Heart right ventricle (tissue), 16 donors: Measurements from ENCODE around the gene UROS. TPM values are rescaled to one million over a fixed set of nuclear protein-coding genes. Genes with fewer than 3 reads are reported as not detected.

Experiments used
- ATAC-seq, 8 donors: fragments of 200-7000 bp; cut with Tn5 transposase; one replicate each; pipeline ENCODE4 v1.9.1; 2020; ENCODE audit warnings: mild to moderate bottlenecking in 8 of 8, moderate library complexity in 8 of 8, moderate number of reproducible peaks in 1 of 8
- DNase-seq, 2 donors: peaks; one replicate each; pipeline ENCODE4 v3.0.0-alpha.2; 2020
- H3K27ac ChIP-seq, 10 donors: fragments of 200-600 bp; sonication (generic) in 2 of 10; one replicate each; pipeline versions ENCODE4 v1.5.0 to v1.8.0; 2020 to 2022; ENCODE audit warnings: mild to moderate bottlenecking in 3 of 10
- H3K27me3 ChIP-seq, 7 donors: fragments of 200-600 bp; one replicate each; pipeline ENCODE4 v1.8.0; 2021 to 2022; ENCODE audit warnings: mild to moderate bottlenecking in 2 of 7
- H3K36me3 ChIP-seq, 9 donors: fragments of 200-600 bp; sonication (generic) in 1 of 9; one replicate each; pipeline versions ENCODE4 v1.5.0 to v1.8.0; 2020 to 2022; ENCODE audit warnings: mild to moderate bottlenecking in 2 of 9
- H3K4me1 ChIP-seq, 9 donors: fragments of 200-600 bp; sonication (generic) in 1 of 9; one replicate each; pipeline versions ENCODE4 v1.5.0 to v1.8.0; 2020 to 2022; ENCODE audit warnings: mild to moderate bottlenecking in 4 of 9
- H3K4me3 ChIP-seq, 10 donors: fragments of 200-600 bp; sonication (generic) in 2 of 10; one replicate each; pipeline versions ENCODE4 v1.5.0 to v1.8.0; 2020 to 2022; ENCODE audit warnings: mild to moderate bottlenecking in 7 of 10, moderate library complexity in 2 of 10
- H3K9me3 ChIP-seq, 11 donors: fragments of 200-600 bp in 10 of 11; sonication (generic) in 2 of 11; one replicate each; pipeline versions ENCODE4 v1.5.0 to v1.8.0; 2013 to 2022; ENCODE audit warnings: mild to moderate bottlenecking in 2 of 11, control low read depth in 1 of 11, moderate library complexity in 1 of 11
- CTCF ChIP-seq, 9 donors: fragments of 200-600 bp; sonication (generic) in 2 of 9; IDR thresholded peaks; one replicate each; pipeline versions ENCODE4 v1.5.0 to v1.8.0; 2021 to 2022; ENCODE audit warnings: antibody characterized with exemption in 9 of 9, mild to moderate bottlenecking in 5 of 9, moderate library complexity in 1 of 9
- WGBS, 2 donors: extraction: QIAGEN DNeasy Blood & Tissue Kit; methylation state at CpG; one replicate each; pipeline ENCODE4 v1.1.7; 2013; ENCODE audit warnings: inconsistent platforms in 1 of 2; 5-methylcytosine and 5-hydroxymethylcytosine counted together
- intact Hi-C, 10 donors: fragments of 100-400 bp; cut with DNase I; formaldehyde crosslinking; loops; one replicate each; pipeline versions ENCODE4 v1.11.1 to v1.14.2; 2022
- polyA plus RNA-seq, 2 donors: library from polyadenylated mRNA; stranded (reverse); fragments of 200-250 nt; gene quantifications; one replicate each; pipeline ENCODE4 v1.2.3, GENCODE V29; 2013
- total RNA-seq, 10 donors: library from RNA; stranded (reverse); fragmentation: NEBNext Ultra II Directional in 3 of 10; extraction: Animal tissue kit (Norgen Biotek cat#: 25700) in 3 of 10; gene quantifications; one replicate each; pipeline versions ENCODE4 v1.2.1 to v1.2.4, GENCODE V29; 2021 to 2023
- donor health status: Arrhythmogenic right ventricular cardiomyopathy.
- donor health status: ischemic (EF 13 %, LVEDD 7.1; RV severe dilation, severe dysfunction).
- donor health status: healthy with polysubstance abuse.
- donor health status: DM: no; HTN: yes; CAD: no.
- donor health status: DM: no; HTN: no; CAD: no.
- donor health status: ischemic (EF 25% LVEDD 6.9; RV normal size, moderate dysfunction).
- donor health status: ischemic (EF 25% LVEDD 5.7; RV mildly dilated, moderate dysfunction).
- donor health status: healthy.
- donor health status: DM: yes; HTN: yes; CAD: no.
- donor health status: Ischemic cardiomyopathy.
- donor health status: ischemic (EF 35%, LVEDD 5.7; RV mildly dilated, moderate dysfunction).
- donor health status: nonischemic (EF 11% LVEDD 7.7; RV severe dilation, severe dysfunction).
- donor health status: DM: yes; HTN: yes; CAD: no.
- donor health status: PGD.
- donor health status: ischemic (EF 29% LVEDD 5.4; RV normal size, mild dysfunction).
- donor health status: nonischemic (EF 23%, LVEDD 6.1; RV moderate dilation, normal function).

The UROS gene
- total and polyA plus RNA-seq, 12 donors, result 42.5 to 84.3 (median 70.8) TPM

- intact Hi-C loops, result loop anchor here in 4 of 10 donors (5.0 to 10.0 kb wide), 3 partner anchors 99 to 656 kb away; no protein-coding TSS in a partner anchor
- Histone ChIP-seq H3K27ac (peak overlapping the region; percentile 80 to 99 (median 91)), H3K4me3 (peak overlapping the region; percentile 76 to 100 (median 93)), H3K4me1 (peaks cover 15 to 47% (median 32%) of the 10 kb centered on the region in 9 donors), H3K36me3 (peaks cover 0 to 42% (median 22%) of the 10 kb centered on the region in 9 donors), H3K27me3 (no peaks in the 10 kb centered on the region), H3K9me3 (no peaks in the 10 kb centered on the region)
- 0 to 1% methylated on average over 20 of the region's 20 CpGs for WGBS, 2 donors
- no peak for TF ChIP-seq CTCF (IDR thresholded peaks at IDR 0.05)
- ATAC-seq (peak in 4 of 8 donors; percentile 3 to 23 (median 10)), DNase-seq (no peak)
These were observed 699 bp upstream of the UROS start for GRCh38 chr10:125823663-125824251.

- ATAC-seq (no peak), DNase-seq (no peak)
- H3K27ac ChIP-seq, result no peak overlapping the region
- no peak for TF ChIP-seq CTCF (IDR thresholded peaks at IDR 0.05)
- no peaks in the 10 kb centered on the region for H3K9me3 ChIP-seq
- peaks cover 0 to 20% (median 0%) of the 10 kb centered on the region in 9 donors for H3K36me3 ChIP-seq
- WGBS, 2 donors, result 44 to 52% methylated on average over 1 of the region's 1 CpG
- intact Hi-C loops, result loop anchor here in 4 of 10 donors (5.0 to 10.0 kb wide), 3 partner anchors 96 to 653 kb away; no protein-coding TSS in a partner anchor
- peak overlapping the region in 1 of 10 donors; percentile 0 for H3K4me3 ChIP-seq
- peaks cover 15 to 42% (median 32%) of the 10 kb centered on the region in 9 donors for H3K4me1 ChIP-seq
- H3K27me3 ChIP-seq, result no peaks in the 10 kb centered on the region
These were observed 2.4 kb downstream of the UROS start for GRCh38 chr10:125820701-125821100.

- intact Hi-C loops, result no loop called here
- 85 to 89% methylated on average over 6 of the region's 6 CpGs for WGBS, 2 donors
- no peak for TF ChIP-seq CTCF (IDR thresholded peaks at IDR 0.05)
These were observed 5.6 kb downstream of the UROS start for GRCh38 chr10:125817337-125817946.

GRCh38 chr10:125816548-125816947 is 6.5 kb downstream of the UROS start:
- ATAC-seq (no peak), DNase-seq (no peak)
- TF ChIP-seq CTCF (IDR thresholded peaks at IDR 0.05), result no peak
- intact Hi-C loops, result no loop called here
- Histone ChIP-seq H3K4me3 (no peak overlapping the region), H3K9me3 (no peaks in the 10 kb centered on the region), H3K4me1 (peaks cover 0 to 12% (median 2%) of the 10 kb centered on the region in 9 donors), H3K27me3 (no peaks in the 10 kb centered on the region), H3K36me3 (peaks cover 0 to 54% (median 18%) of the 10 kb centered on the region in 9 donors), H3K27ac (no peak overlapping the region)
- 75 to 80% methylated on average over 4 of the region's 4 CpGs for WGBS, 2 donors

More at GRCh38 chr10:125817337-125817946, 5.6 kb downstream of the UROS start:
- Histone ChIP-seq H3K27ac (no peak overlapping the region), H3K4me3 (no peak overlapping the region), H3K4me1 (peaks cover 5 to 21% (median 11%) of the 10 kb centered on the region in 9 donors), H3K9me3 (no peaks in the 10 kb centered on the region), H3K36me3 (peaks cover 0 to 45% (median 16%) of the 10 kb centered on the region in 9 donors), H3K27me3 (no peaks in the 10 kb centered on the region)
- DNase-seq (no peak), ATAC-seq (no peak)
